Activated CD4-positive, alpha-beta T cell treated with anti-CD3 and anti-CD28 coated beads, Interleukin-2, amount 50 U/mL, for 4 hours (primary cell): ENCODE measurements around the gene ANKS1B.
"Not testable (repeated sequence)": the region's sequence is repeated elsewhere in the genome, so short reads cannot be mapped to it uniquely, and the experiment has no call there.

Experiments
- DNase-seq, 2 experiments: peaks; one replicate each; pipeline ENCODE4 v3.0.0-alpha.2; 2020

Gene ANKS1B

DNA sequence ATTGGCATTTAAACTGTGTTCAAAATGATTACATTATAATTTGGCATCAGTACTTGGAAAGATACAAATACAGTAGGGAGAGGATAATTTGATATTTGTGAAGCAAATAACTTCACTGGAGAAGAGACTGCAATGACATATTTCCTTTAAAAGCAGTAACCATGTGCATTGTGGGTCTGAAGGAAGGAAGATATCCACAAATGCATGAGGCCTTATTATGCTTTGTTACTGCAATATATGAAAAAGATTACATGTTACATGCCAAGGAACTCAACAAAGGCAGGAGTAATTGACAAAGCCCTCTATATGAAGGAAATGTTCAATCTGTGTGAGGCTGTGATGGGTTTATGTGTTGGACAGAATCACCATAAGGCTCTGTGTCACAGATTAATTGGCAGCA is 948.2 kb downstream of the ANKS1B start:
- no peak for DNase-seq

DNA sequence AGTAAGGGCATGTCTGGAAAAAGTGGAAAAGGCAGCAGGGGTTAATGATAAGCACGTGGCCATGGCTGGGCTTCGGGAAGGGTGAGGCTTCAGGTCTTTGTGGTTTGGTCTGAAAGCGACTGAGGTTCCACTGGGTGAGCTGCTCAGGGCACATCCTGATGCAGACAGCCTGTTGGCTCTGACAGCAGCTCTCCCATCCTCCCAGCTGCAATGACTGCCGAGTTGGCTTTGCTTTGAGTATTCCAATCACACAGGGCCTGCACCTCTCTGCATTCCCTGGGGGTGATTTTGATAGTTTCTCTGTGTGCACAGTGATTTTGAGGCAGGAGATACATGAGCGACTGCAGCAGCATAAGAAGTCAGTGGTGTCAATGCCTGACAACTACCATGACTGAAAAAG is 948.9 kb downstream of the ANKS1B start:
- DNase-seq: no peak

DNA sequence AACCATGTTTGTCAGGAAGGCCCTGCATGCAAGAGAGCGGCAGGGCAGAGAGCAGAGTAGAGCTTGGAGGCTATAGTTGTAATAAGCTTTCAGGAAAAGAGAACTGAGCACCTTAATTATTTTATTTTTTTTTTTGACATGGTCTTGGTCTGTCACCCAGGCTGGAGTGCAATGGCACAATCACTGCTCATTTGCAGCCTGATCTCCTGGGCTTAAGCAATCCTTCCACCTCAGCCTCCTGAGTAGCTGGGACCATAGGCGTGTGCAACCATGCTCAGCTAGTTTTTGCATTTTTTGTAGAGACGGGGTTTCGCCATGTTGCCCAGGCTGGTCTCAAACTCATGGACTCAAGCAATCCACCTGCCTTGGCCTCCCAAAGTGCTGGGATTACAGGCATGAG is 950.5 kb downstream of the ANKS1B start:
- not testable (repeated sequence) for DNase-seq

DNA sequence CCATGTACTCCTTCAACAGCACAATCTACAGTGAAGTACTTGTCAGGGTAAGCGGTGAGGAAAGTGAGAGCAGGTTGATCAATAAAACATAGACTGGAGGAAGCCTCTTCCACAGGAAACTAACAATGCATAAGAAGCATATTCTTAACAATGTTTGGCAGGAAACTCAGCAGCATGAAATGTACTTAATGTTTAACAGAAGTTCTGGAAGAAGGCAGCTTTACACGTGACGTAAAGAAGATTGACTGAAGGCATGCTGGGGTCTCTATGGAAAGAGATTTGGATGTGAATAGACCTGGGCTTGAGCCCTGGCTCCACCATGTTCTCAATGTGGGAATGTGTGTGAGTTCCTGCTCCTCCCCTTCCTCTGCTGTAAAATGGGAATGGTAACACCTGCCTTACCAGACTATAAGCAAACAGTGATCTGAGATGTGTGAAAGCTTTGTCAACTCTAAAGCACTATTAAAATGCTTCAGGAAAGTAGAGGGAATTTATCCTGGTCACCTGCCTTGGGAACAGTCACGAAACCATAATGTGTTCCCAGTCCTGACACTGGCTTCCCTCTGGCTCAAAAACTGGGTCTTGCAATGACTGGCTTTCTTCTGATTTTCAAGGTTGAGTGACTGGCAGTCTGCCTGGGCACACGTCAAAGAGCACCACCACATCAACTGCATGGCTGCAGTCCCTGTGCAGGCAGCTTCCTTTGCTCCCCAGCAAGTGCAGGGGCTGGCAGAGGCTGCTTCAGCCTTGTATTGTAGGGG is 955.0 kb downstream of the ANKS1B start:
- no peak for DNase-seq

DNA sequence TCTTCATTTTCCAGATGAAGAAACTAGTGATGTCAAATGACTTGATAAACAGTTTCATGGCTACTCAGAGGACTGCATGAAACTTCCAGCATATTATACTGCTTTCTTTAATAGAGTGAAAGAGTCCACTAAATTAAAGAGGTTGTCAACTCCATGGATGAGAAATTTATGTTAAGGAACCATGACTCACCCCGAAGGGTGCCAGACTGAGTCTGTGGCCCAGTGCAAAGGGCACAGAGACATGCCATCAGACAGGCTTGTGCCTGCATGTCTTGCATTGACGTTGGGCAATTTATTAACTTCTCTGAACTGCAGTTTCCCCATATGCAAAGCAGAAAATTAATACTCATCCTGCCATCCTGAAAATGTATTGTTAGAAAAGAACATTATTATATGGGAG is 957.3 kb downstream of the ANKS1B start:
- no peak for DNase-seq

DNA sequence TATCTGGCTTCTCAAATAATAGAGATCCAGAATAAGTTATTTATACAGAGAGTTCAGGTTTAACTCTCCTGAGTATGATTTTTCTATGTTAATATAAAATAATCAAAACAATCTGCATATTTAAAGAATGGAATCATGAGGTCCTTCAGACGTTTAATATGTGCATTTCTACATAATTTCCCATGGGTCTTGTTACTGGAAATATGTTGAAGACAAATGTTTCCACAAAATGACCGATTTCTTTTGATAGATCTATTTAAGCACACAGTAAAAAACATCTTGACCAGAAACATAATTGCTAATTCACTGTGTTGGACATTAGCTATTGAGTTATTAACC is 957.7 kb downstream of the ANKS1B start:
- DNase-seq: no peak

DNA sequence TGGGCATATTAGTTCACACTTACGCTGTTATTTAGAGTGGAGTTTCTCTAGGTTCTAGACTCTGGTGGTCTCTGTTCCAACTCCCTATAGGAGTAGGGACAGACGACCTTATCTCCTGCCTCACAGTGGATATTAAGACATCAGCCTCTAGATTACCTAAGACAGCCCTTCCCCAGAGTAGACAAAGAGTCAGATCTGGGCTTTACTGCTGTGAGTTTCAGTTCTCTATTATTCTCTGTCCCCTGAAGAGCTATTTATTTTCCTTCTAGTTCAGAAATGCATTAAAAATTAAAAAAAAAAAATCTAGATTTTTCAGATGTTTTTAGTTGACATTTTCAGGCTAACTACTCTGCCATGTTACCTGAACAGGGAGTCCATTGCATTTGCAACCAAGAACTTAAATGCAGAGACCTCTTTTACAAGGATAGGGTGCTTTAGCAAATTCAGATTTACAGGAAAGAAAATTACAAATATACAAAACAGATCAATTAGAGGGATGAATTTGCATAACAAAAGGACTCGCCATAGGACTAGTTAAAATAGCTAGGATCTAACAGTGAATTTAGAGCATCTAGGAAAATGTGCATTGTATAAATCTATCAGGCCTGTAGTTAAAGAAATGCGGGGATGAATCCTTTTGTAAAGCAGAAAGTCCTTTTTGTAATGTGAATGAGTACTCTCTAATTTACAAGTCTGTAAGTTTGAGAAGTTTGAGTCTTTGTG is 958.2 kb downstream of the ANKS1B start:
- DNase-seq: no peak

DNA sequence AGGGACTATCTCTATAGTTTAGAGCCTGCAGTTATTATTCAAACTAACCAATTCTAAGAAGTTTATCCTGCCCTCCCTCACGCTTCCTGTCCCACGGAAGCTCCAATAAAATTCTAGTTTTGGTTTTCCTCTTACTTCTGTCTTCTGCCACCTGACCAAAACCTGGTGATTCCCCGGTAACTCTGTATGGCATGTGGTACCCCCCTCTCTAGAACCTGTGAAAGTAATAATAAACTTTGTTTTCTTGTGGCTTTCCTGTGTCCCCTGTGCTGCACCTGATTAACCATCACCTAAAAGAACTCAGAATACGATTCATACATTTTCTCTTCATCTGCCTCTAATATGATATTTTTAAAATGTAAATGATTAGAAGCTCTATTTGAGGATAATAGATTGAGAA is 959.9 kb downstream of the ANKS1B start:
- DNase-seq: no peak

DNA sequence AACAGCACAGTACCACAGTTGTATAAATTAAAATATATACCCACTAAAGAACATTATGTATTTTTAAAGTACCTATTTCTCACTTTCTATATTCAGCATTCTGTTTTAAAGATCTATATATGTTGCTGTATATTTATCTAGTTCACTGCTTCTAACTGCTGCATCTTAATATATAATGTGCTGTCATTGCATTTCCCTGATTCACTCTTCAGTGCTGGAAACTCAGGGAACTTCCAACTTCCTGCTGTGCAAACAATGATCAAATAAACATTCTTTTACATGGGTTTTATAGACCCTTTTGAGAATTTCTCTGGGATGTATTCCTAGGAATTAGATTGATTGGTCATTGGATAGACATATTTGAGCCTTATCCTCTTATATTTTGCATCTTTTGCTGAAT is 960.5 kb downstream of the ANKS1B start:
- no peak for DNase-seq

DNA sequence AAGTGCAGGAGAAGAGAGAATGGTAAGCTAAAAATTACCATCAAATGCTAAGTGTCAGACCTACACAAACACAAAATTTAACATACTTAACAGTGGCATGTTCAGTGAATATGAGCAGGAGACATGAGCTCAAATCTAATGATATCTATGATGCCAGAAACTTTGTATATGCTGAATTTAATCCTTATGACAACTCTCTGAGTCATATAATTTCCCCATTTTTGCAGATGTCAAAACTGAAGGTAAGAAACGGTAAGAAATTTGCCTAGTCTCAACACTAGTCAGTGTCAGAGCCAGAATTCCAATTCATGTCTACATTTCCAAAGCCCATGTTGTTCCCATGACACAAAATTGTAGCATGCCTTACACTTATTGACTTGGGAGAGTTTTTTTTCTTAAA is 963.9 kb downstream of the ANKS1B start:
- DNase-seq: no peak

DNA sequence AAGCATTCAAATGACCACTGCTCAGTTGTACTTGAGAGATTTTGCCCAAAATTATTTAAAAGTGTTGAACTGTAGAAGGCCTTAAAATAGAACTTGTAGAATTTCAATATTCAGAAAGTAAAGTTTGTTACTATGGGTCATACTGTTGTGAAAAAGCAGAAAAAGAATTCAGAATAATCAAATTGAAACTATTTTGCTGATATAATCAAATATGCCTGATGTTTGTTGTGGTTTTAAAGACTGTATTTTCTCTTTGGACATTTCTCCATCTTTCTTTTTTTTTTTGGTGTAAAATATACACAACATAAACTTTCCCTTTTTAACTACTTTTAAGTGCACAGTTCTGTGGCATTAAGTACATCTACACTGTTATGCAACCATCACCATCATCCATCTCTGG is 964.9 kb downstream of the ANKS1B start:
- DNase-seq: no peak

DNA sequence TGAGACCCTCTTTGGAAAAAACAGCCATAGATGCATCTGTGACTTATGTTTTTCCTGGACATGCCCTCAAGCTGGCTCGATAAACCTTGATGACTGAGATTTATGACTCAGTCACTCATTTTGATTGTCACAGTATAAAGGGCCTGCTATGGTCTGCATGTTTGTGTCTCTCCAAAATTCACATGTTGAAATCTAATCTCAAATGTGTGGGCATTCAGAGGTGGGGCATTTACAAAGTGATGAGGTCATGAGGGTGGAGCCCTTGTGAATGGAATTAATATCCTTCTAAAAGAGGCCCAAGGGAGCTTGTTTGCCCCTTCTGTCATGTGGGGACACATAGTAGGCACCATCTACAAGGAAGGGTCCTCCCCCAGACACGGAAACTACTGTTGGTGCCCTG is 966.8 kb downstream of the ANKS1B start:
- DNase-seq: no peak

DNA sequence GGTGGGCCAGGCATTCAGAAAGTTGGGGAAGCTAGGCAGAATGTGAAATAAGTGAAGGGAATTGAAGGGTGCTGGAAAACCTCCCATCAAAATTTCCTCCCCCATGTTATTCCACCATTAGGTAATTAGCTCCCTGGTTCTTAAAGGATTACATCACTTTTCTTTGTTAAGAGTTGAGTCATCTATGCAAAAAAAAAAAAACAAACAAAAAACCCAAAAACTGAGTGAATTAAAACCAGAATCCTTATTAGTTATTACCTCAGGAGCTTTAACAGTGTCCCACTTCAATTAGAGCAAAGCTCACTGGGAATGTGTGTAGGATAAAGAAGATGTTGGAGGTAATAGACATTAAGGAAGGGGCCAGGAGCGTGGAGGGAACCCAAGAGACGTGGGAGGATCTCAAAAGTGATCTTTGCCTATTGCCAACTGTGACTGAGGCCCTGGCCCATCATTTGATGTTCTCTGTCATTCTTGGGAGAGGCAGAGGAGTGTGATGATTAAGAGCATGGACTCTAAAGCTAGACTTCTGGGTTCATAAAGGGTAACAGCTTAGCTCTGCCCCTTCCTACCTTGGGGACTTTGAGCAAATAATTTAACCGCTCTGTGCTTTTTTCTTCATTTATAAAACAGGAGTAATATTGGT is 975.0 kb downstream of the ANKS1B start:
- DNase-seq: no peak

DNA sequence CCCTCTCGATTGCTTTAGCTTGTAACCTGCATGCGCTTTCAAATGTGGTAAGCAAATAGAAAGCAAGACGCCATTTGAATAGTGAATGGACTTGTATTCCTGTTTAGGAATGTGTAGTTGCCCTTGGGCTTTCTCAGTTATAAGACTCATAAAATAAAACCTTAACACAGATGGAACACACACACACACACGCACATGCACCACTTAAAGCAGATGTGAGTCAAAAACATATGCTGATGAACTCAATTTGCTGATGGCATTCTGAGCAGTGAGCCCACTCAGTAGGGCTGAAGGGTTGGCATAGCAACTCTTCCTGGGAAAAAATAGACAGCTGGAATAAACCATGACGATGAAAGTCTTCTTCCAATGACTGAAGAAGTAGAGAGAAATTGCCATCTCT is 979.1 kb downstream of the ANKS1B start:
- no peak for DNase-seq

DNA sequence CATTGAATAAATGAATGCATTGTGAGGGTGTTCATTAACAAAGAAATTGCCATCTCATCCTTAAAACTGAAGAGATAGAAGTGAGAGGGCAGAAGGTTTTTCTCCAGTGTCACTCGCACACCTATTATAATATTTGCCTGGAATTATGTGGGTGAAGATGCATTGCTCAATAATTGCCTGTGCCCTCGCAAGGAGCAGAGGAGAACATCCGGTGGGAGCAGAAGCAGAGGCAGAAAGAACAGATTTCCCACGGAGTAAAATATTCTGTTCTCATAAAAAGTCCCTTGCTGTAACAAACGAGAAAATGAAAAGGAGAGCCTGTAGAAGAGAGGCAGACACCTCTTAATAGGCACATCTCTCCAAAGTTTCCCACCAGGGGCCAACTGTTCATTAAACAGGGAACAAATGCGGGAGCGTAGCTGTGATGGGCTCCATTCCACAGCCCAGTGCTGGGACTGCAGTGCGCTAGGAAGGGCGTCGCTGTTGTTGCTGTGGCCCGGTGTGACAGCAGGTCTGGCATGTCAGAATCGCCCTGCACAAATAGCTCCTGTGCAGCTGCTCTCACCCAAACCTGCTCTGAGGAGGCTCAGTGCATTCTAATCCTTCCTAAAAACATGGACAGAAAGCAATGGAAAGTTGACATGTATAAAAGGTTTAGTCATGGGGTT is 979.8 kb downstream of the ANKS1B start:
- no peak for DNase-seq

DNA sequence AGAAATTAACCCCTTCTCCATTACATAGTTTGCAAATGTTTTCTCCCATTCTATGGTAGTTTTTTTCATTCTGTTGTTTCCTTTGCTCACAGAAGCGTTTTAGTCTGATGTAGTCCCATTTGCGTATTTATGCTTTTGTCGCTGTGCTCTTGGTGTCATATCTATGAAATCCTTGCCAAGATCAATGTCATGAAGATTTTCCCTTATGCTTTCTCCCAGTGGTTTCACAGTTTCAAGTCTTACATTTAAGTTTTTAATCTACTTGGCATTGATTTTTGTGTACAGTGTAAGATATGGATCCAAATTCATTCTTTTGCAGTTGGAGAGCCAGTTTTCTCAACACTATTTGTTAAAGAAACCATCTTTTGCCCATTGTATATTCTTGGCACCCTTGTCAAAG is 982.0 kb downstream of the ANKS1B start:
- DNase-seq: no peak

DNA sequence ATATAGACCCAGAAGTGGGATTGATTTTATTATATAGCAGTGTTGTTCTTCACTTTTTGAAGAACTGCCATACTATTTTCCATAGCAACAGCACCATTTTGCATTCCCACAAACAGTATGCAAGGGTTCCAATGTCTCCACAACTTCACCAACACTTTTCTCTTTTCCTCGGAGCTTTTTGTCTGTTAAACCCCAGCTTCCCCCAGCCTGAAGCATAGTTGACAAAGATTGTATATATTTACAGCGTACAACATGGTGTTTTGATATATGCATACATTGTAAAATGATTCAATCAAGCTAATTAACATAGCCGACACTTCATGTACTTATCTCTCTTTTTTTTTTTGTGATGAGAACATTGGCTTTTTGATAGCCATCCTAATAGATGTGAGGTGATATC is 982.6 kb downstream of the ANKS1B start:
- no peak for DNase-seq

DNA sequence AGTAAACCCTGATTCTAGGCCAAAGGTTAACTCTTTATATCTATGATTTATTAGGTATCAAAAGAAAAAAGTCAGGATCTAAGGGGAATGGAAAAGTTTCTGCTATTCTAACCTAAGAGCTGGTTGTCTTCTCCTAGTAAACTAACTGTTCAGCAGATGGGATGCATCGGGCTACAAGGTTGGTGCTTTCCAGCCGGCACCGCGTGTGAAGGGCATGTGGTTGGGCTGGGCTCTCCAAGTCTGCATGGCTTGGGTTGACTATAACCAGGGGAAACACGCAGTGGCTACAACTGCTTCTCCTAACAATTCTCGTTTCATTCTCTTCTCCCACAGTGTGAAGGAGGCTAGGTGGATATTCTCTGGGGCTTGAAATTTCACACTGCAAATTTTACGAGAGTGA is 985.2 kb downstream of the ANKS1B start:
- no peak for DNase-seq

DNA sequence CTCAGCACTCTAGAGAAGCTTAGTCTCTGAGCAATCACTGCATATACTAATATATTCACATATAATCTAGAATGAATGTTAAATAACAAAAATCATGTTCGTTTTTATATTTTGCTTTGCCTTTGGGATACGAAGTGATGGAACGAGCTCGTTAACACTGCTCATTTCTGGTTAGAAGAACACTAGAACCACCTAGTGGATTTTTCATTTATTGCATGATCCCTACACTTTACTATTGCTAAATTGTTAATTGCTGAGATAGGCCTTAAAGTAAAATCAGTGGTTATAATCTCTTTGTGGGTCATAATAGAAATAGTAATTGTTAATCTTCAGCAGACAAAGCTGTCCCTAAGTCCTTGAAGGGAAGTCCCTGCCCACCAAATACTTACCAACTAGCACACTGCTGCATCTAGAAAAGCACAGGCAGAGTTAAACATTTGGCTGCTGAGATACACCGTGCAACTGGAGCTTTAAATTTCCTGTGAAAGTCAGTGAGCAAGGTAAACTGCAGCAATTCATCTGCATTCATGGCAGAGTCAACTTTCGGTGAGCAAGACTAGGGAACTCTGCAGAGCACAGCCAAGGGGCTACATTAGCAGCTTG is 985.9 kb downstream of the ANKS1B start:
- DNase-seq: no peak

DNA sequence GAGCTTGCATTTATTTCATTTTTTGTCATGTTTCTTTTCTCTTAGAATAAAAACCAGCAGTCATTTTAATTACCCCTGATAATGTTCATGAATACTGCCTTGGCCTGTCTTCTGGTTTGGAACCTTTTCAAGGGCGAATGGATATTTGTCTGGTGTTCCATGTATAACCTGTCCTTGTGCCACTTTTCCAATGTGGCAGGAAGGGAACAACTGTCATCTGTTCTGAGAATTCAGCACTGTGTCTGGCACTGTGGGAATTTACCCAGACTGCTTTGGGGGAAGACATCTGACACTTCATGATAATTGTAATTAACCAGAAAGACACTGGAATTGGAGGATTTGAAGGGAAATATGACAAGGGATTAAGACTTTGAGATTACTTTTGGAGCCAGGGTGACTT is 986.8 kb downstream of the ANKS1B start:
- DNase-seq: no peak

DNA sequence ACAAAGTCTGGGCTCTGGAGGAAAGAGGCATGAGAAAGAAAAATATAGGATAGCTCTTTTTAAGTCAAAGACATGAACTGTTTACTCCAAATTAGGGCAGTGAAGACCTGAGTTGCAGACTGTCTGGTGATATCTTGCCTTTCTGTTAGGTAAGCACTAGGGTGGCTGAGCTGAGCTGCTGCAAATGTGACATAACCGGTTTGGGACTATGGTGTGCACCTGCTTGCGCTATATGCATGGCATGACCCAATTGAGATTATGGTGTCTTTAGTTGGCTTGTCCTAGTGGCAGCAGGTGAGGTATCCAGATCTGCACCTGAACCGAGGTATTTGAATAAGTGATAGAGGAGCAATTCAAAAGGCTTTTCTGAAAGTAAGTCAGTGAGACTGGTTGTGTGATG is 994.1 kb downstream of the ANKS1B start:
- no peak for DNase-seq

DNA sequence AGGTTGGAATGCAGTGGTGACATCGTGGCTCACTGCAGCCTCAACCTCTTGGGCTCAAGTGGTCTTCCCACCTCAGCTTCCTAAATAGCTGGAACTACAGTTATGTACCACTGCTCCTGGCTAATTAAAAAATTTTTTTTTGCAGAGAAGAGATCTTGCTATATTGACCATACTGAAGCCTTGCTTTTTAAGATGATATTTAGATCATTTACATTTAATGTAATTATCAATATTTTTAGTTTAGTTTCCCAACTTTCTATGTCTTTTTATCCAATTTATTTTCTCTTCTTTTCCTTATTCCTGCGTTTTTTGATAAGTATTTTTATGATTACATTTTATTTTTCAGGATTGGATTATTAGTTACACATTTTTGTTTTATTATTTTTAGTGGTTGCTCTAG is 999.6 kb downstream of the ANKS1B start:
- no peak for DNase-seq

DNA sequence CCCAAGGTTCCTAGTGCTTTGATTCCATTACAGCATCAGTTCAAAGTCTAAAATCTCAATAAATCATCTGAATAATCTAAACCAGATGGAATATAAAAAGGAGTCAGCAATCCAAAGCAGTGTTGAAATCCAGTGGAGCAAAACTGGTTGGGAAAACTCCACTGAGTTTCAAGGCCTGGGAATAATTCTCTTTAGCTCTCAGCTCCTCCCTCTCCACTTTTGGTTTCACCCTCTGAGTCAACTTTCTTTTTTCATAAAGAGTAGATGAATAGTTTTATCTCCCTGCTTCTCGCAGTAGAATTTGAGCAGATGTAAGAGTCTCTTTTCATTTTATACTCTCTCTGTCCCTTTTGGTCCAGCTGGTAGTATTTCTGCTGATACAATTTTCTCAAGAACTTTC is 1001.1 kb downstream of the ANKS1B start:
- DNase-seq: no peak
